ENCODE measurements around the gene SRD5A1. TPM values are rescaled to one million over a fixed set of nuclear protein-coding genes. Genes with fewer than 3 reads are reported as not detected.

SRD5A1 gene
- total and polyA plus RNA-seq, 2 of the 8 experiments (the other 6 are each of a cell fraction or from before 2014, with no cell fraction given), result 34.7 to 42.4 TPM

GRCh38 chr5:6707852-6708251 lies 74.6 kb downstream of the SRD5A1 start:
- TF ChIP-seq SRF (IDR thresholded peaks at IDR 0.05; ENCODE audit: low read depth, low read length) (no peak), NRF1 (IDR thresholded peaks at IDR 0.05; ENCODE audit: low read depth, low read length) (no peak), RAD21 (IDR thresholded peaks at IDR 0.05 in 1 of 2, conservative IDR thresholded peaks at IDR 0.05 in 1 of 2; ENCODE audit: low read depth in 2 of 2, low read length in 2 of 2) (no peak)
- no peak overlapping the region for H3K4me2 ChIP-seq (ENCODE audit: insufficient read depth in 1 of 2, low read depth in 2 of 2, low read length in 2 of 2)
- H3K4me1 ChIP-seq (replicated peaks in 1 of 4; ENCODE audit: control insufficient read depth in 3 of 4, insufficient read depth in 4 of 4, low read length in 3 of 4), result peaks cover 0 to 4% (median 0%) of the 10 kb centered on the region in 4 experiments; a peak in 3 of 7 replicates
- DNase-seq (ENCODE audit: low read depth in 1 of 2, low spot score in 2 of 2), result no peak
- H3K56ac ChIP-seq (replicated peaks; ENCODE audit: insufficient read length, low read depth, low read length), result no peak overlapping the region
- H3K18ac ChIP-seq (ENCODE audit: extremely low read depth, low read length), result no peak overlapping the region
- no peak overlapping the region for H3K14ac ChIP-seq (ENCODE audit: insufficient read length)
- ChIA-PET POLR2A (ENCODE audit: partially characterized antibody) (interaction anchor here (2.0 kb wide), 1 partner anchor 75 kb away, joined by 9 read pairs; the partner anchor contains the start of genes NSUN2 and SRD5A1), CTCF (ENCODE audit: partially characterized antibody) (interaction anchor here (1.2 kb wide), 1 partner anchor 10 kb away, joined by 3 read pairs; no protein-coding TSS in a partner anchor)
- no peak overlapping the region for H4K8ac ChIP-seq (ENCODE audit: extremely low read depth, insufficient read depth, low read length)
- no peak overlapping the region for H4K91ac ChIP-seq (replicated peaks; ENCODE audit: insufficient read length, low read length)
- H3K4me3 ChIP-seq (ENCODE audit: extremely low read depth in 1 of 4, insufficient read depth in 2 of 4, low read depth in 3 of 4, low read length in 4 of 4), result no peak overlapping the region
- no peak overlapping the region for H3K9ac ChIP-seq (replicated peaks in 1 of 4; ENCODE audit: extremely low read depth in 1 of 4, low read depth in 3 of 4, low read length in 3 of 4)
- peaks cover 0 to 3% (median 0%) of the 10 kb centered on the region in 4 experiments; a peak in 3 of 7 replicates for H3K27me3 ChIP-seq (replicated peaks in 1 of 4; ENCODE audit: control insufficient read depth in 3 of 4, extremely low read depth in 1 of 4, insufficient read depth in 3 of 4, low read length in 3 of 4)
- H2AFZ ChIP-seq (ENCODE audit: low read length), result no peak overlapping the region
- H3K23ac ChIP-seq (ENCODE audit: insufficient read length), result no peak overlapping the region
- no peak overlapping the region for H2BK12ac ChIP-seq (ENCODE audit: low read depth, low read length)
- no peak overlapping the region for H2AK5ac ChIP-seq (ENCODE audit: low read depth, low read length)
- no peak overlapping the region for H3K27ac ChIP-seq (ENCODE audit: low read depth, low read length)
- 79% methylated on average over 6 of the region's 6 CpGs; no CpG with 5 or more reads in 1 of the 2 experiments for WGBS, 2 experiments (ENCODE audit: extremely low coverage in 1 of 2, insufficient coverage in 1 of 2, insufficient read length in 1 of 2, insufficient replicate concordance in 2 of 2, low coverage in 1 of 2, low lambda C conversion rate in 2 of 2, missing lambda C conversion rate in 1 of 2)
- no peaks in the 10 kb centered on the region for H3K79me1 ChIP-seq (ENCODE audit: low read depth, low read length)
- H3K4ac ChIP-seq (replicated peaks; ENCODE audit: insufficient read length, low read depth, low read length), result no peak overlapping the region
- no peaks in the 10 kb centered on the region for H3K36me3 ChIP-seq (ENCODE audit: control insufficient read depth in 2 of 4, insufficient read depth in 4 of 4, low read length in 3 of 4)
- H2BK15ac ChIP-seq (ENCODE audit: low read length), result no peak overlapping the region
- no peaks in the 10 kb centered on the region for H3K79me2 ChIP-seq (ENCODE audit: control insufficient read depth in 1 of 2, insufficient read depth in 2 of 2, low read length in 2 of 2)
- no peak for FAIRE-seq
- no peaks in the 10 kb centered on the region for H4K20me1 ChIP-seq (replicated peaks in 1 of 2; ENCODE audit: control insufficient read depth in 1 of 2, insufficient read depth in 2 of 2, low read length in 2 of 2)
- no peak overlapping the region for H4K5ac ChIP-seq (ENCODE audit: insufficient read length, low read depth, low read length)
- H3K23me2 ChIP-seq (ENCODE audit: low read depth, low read length), result peaks cover 10% of the 10 kb centered on the region
- H2BK20ac ChIP-seq (ENCODE audit: low read length), result no peak overlapping the region
- no peak overlapping the region for H2BK5ac ChIP-seq (ENCODE audit: low read depth, low read length)
- H2BK120ac ChIP-seq (replicated peaks; ENCODE audit: low read depth, low read length), result no peak overlapping the region
- H3K9me3 ChIP-seq (ENCODE audit: insufficient read depth in 2 of 2, low read depth in 1 of 2, low read length in 1 of 2), result no peaks in the 10 kb centered on the region

Data from H1 (cell line).